ENCODE results near the gene RAD52. TPM values are rescaled to one million over a fixed set of nuclear protein-coding genes. Genes with fewer than 3 reads are reported as not detected.

Gene RAD52
- total and polyA plus RNA-seq, 12 donors, result 4.1 to 14.8 (median 6.1) TPM

GRCh38 chr12:916712-917445 lies 32.6 kb downstream of the RAD52 start:
- Histone ChIP-seq H3K4me3 (no peak overlapping the region), H3K27ac (no peak overlapping the region), H3K4me1 (peaks cover 0 to 37% (median 18%) of the 10 kb centered on the region in 9 donors), H3K27me3 (no peaks in the 10 kb centered on the region), H3K9me3 (no peaks in the 10 kb centered on the region), H3K36me3 (peaks cover 0 to 94% (median 53%) of the 10 kb centered on the region in 9 donors)
- intact Hi-C loops (cut with DNase I), result no loop called here
- DNase-seq (no peak), ATAC-seq (no peak)
- TF ChIP-seq, protein P1, sequence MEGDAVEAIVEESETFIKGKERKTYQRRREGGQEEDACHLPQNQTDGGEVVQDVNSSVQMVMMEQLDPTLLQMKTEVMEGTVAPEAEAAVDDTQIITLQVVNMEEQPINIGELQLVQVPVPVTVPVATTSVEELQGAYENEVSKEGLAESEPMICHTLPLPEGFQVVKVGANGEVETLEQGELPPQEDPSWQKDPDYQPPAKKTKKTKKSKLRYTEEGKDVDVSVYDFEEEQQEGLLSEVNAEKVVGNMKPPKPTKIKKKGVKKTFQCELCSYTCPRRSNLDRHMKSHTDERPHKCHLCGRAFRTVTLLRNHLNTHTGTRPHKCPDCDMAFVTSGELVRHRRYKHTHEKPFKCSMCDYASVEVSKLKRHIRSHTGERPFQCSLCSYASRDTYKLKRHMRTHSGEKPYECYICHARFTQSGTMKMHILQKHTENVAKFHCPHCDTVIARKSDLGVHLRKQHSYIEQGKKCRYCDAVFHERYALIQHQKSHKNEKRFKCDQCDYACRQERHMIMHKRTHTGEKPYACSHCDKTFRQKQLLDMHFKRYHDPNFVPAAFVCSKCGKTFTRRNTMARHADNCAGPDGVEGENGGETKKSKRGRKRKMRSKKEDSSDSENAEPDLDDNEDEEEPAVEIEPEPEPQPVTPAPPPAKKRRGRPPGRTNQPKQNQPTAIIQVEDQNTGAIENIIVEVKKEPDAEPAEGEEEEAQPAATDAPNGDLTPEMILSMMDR (IDR thresholded peaks at IDR 0.05), result no peak
- WGBS, 2 donors, result 94% methylated on average over 23 of the region's 23 CpGs

- Histone ChIP-seq H3K9me3 (no peaks in the 10 kb centered on the region), H3K27me3 (no peaks in the 10 kb centered on the region), H3K4me3 (no peak overlapping the region), H3K27ac (no peak overlapping the region), H3K4me1 (peaks cover 3 to 44% (median 25%) of the 10 kb centered on the region in 9 donors), H3K36me3 (peaks cover 0 to 93% (median 50%) of the 10 kb centered on the region in 9 donors)
- DNase-seq, result no peak
- intact Hi-C loops (cut with DNase I), result no loop called here
- WGBS, 2 donors, result 94 to 96% methylated on average over 27 of the region's 27 CpGs
- TF ChIP-seq, protein P1 (IDR thresholded peaks at IDR 0.05), result no peak
- ATAC-seq, result peak in 2 of 8 donors; percentile 23 to 26
Observed at GRCh38 chr12:916240-916639, 33.3 kb downstream of the RAD52 start.

- Histone ChIP-seq H3K4me1 (peaks cover 3 to 55% (median 36%) of the 10 kb centered on the region in 9 donors), H3K27ac (peak overlapping the region in 2 of 10 donors; percentile 23 to 36), H3K9me3 (no peaks in the 10 kb centered on the region), H3K36me3 (peaks cover 0 to 93% (median 48%) of the 10 kb centered on the region in 9 donors), H3K27me3 (no peaks in the 10 kb centered on the region), H3K4me3 (no peak overlapping the region)
- ATAC-seq (no peak), DNase-seq (no peak)
- TF ChIP-seq, protein P1 (IDR thresholded peaks at IDR 0.05), result no peak
- intact Hi-C loops (cut with DNase I), result no loop called here
- WGBS, 2 donors, result 55 to 56% methylated on average over 5 of the region's 5 CpGs
Observed at GRCh38 chr12:915090-915489, 34.4 kb downstream of the RAD52 start.

DNA sequence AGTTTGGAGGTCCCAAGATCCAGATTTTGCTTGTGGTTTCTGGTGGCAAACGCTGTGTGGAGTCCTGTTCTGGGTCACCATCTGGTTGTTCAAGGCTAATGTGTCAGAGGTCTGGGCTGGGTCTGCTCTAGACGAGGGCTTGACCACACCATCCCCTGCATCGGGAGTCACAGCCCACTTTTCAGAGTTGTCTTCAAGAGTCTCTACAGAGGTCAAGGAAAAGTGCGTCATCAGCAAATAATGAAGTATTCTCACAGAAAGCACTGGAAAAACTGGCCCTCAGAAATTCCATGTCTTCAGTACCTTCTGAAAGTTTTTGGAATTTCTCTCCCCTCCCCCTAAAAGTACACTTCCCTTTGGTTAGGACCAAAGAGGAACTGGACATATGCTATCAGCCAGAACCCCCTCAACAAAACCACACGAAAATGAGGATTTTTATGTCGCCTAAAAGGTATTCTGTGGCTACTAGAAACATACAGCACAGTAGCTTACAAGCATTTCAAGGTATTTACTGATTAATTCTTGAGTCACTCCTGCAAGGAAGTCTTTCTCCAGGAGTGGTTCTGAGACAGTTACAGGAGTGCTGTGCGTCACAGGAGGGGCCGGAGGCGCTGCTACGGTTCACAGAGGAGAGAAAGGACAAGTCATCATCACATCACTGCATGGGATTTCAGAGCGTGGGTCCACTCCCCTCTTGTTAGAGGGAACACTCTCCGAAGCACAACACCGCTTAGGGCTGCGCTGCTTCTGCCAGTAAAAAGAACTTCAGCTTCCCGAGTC lies 35.4 kb downstream of the RAD52 start:
- H3K36me3 ChIP-seq, result peaks cover 0 to 98% (median 48%) of the 10 kb centered on the region in 9 donors
- H3K9me3 ChIP-seq, result no peaks in the 10 kb centered on the region
- intact Hi-C loops (cut with DNase I), result loop anchor here in 1 of 10 donors (5.0 kb wide), 1 partner anchor 33 kb away; the partner anchor contains the start of gene RAD52
- H3K4me3 ChIP-seq, result no peak overlapping the region
- WGBS, 2 donors, result 82 to 85% methylated on average over 15 of the region's 15 CpGs
- TF ChIP-seq, protein P1 (IDR thresholded peaks at IDR 0.05), result no peak
- peak overlapping the region in 3 of 10 donors; percentile 23 to 36 (median 25) for H3K27ac ChIP-seq
- no peak for ATAC-seq
- H3K27me3 ChIP-seq, result no peaks in the 10 kb centered on the region
- no peak for DNase-seq
- H3K4me1 ChIP-seq, result peaks cover 3 to 62% (median 39%) of the 10 kb centered on the region in 9 donors
